Keratinocyte (primary cell): ENCODE measurements around the gene AP5B1.

Source experiments
- EZH2 ChIP-seq: IDR thresholded peaks from one replicate; pipeline ENCODE4 v1.6.1; 2012; ENCODE audit warnings: inconsistent platforms, mild to moderate bottlenecking, low read length, moderate library complexity
- TF ChIP-seq, protein P1 (sequence below), 3 experiments: IDR thresholded peaks in 1 of 3; conservative IDR thresholded peaks in 1 of 3; optimal IDR thresholded peaks in 1 of 3; 2 replicates in 2 of 3; 3 replicates in 1 of 3; pipeline versions ENCODE3 to v1.5.1; 2011; ENCODE audit warnings: low read length in 3 of 3, mild to moderate bottlenecking in 3 of 3, moderate library complexity in 2 of 3, control low read depth in 1 of 3, inconsistent platforms in 1 of 3; ENCODE audit not compliant: insufficient read depth in 2 of 3; ENCODE audit errors: extremely low read depth in 1 of 3

DNA sequence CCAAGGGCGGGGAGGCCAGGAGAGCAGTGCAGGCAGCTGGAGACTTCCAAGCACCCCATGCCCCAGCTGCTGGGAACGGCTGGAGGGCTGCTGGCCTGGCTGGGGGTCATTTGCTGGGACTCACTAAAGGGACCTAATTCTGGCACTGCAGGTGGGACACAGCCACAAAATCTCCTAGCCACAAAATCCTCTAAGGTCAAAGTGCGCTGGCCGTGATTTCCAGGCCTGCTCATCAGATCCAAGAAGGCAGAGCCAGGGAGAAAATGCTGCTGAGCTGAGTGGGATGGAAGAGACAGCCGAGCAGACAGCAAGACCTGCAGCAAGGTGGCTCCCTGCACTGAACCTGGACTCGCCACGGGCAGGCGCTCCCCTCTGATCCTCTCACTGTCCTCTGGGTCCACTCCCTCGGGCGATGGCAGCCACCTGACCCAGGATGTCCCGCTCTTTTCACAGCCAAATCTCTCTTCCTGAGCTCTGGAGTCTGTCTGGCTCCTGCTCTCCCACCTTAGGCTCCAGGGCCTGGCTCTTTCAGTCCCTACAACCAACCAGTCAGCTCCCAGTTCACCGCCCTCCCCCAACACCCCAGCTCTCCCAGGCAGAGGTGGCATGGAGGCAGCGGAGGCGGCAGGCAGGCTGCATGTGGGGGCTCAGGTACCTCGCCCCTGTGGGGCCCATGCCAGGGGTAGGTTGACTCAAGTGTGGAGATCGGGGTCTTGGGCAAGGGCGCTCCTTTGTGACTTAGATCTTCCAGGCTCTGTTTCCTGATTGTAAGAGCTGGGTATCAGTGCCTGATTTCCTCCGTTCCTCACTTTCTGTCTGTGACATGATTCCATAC, 20.6 kb upstream of the AP5B1 start:
- TF ChIP-seq, protein P1, sequence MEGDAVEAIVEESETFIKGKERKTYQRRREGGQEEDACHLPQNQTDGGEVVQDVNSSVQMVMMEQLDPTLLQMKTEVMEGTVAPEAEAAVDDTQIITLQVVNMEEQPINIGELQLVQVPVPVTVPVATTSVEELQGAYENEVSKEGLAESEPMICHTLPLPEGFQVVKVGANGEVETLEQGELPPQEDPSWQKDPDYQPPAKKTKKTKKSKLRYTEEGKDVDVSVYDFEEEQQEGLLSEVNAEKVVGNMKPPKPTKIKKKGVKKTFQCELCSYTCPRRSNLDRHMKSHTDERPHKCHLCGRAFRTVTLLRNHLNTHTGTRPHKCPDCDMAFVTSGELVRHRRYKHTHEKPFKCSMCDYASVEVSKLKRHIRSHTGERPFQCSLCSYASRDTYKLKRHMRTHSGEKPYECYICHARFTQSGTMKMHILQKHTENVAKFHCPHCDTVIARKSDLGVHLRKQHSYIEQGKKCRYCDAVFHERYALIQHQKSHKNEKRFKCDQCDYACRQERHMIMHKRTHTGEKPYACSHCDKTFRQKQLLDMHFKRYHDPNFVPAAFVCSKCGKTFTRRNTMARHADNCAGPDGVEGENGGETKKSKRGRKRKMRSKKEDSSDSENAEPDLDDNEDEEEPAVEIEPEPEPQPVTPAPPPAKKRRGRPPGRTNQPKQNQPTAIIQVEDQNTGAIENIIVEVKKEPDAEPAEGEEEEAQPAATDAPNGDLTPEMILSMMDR (optimal IDR thresholded peaks at IDR 0.05 in 1 of 3, IDR thresholded peaks at IDR 0.05 in 1 of 3, conservative IDR thresholded peaks at IDR 0.05 in 1 of 3; ENCODE audit: extremely low read depth in 1 of 3, insufficient read depth in 2 of 3, low read length in 3 of 3) = no peak
- no peak for TF ChIP-seq EZH2
